K562 (cell line): ENCODE results near the gene PRSS50.

Source experiments
- PHB2 ChIP-seq: fragments of 450-650 bp; IDR thresholded peaks from 2 replicates; pipeline ENCODE4 v1.6.1; 2017; ENCODE audit warnings: low read depth
- ZMIZ1 ChIP-seq, 2 experiments: fragments of 150-350 bp in 1 of 2; IDR thresholded peaks; 2 replicates each; pipeline ENCODE4 v1.6.1; 2012 to 2016; ENCODE audit warnings: low read depth in 2 of 2, low read length in 2 of 2, mild to moderate bottlenecking in 1 of 2, moderate library complexity in 1 of 2

GRCh38 chr3:46749129-46749528, 31.5 kb upstream of the PRSS50 start:
- TF ChIP-seq PHB2 (no peak), ZMIZ1 (IDR thresholded peaks at IDR 0.05; ENCODE audit: low read depth in 2 of 2, low read length in 2 of 2) (no peak)
